NCI-H446 (cell line): ENCODE results near the gene RHOT2.
"Not testable (repeated sequence)": the region's sequence is repeated elsewhere in the genome, so short reads cannot be mapped to it uniquely, and the experiment has no call there.

Experiments
- DNase-seq, 2 experiments: peaks; one replicate each; lab custom pipeline; 2025; lab: John Stamatoyannopoulos, UW

RHOT2 gene

GRCh38 chr16:681746-682427, 14.0 kb downstream of the RHOT2 start:
- DNase-seq = no peak

- DNase-seq = no peak
These were observed 14.8 kb downstream of the RHOT2 start for GRCh38 chr16:682493-683395.

- no peak for DNase-seq
These were observed 15.6 kb downstream of the RHOT2 start for GRCh38 chr16:683396-684070.

- peak; percentile 82 to 97 for DNase-seq
These were observed 16.3 kb downstream of the RHOT2 start, which contains the start of gene JMJD8 for GRCh38 chr16:684071-684794. TSS of gene JMJD8 (minus strand) at chr16:684334. CDS start at chr16:684319, 15 bp downstream.

GRCh38 chr16:684961-685696, 17.2 kb downstream of the RHOT2 start:
- DNase-seq = no peak

- DNase-seq = peak in 1 of 2 experiments; percentile 27
These were observed 18.0 kb downstream of the RHOT2 start for GRCh38 chr16:685967-686366.

GRCh38 chr16:686459-687260, 18.7 kb downstream of the RHOT2 start:
- DNase-seq = no peak

- DNase-seq = no peak
These were observed 19.6 kb downstream of the RHOT2 start for GRCh38 chr16:687499-687898.

- no peak for DNase-seq
These were observed 21.4 kb downstream of the RHOT2 start for GRCh38 chr16:689175-689897.

GRCh38 chr16:691242-691641, 23.3 kb downstream of the RHOT2 start:
- not testable (repeated sequence) for DNase-seq

- no peak for DNase-seq
These were observed 24.6 kb downstream of the RHOT2 start for GRCh38 chr16:692356-693108.

- DNase-seq = no peak
These were observed 25.4 kb downstream of the RHOT2 start for GRCh38 chr16:693364-693763.

GRCh38 chr16:693766-694165, 25.8 kb downstream of the RHOT2 start:
- DNase-seq = no peak

- no peak for DNase-seq
These were observed 26.4 kb downstream of the RHOT2 start for GRCh38 chr16:694187-694862.

GRCh38 chr16:694863-695354, 27.0 kb downstream of the RHOT2 start:
- no peak for DNase-seq

- DNase-seq = no peak
These were observed 27.6 kb downstream of the RHOT2 start for GRCh38 chr16:695355-696089.

- no peak for DNase-seq
These were observed 31.2 kb downstream of the RHOT2 start for GRCh38 chr16:698911-699671.
